Kidney tubule cell (primary cell): ENCODE results near the gene E4F1.

Experiments used
- DNase-seq: peaks from one replicate; pipeline ENCODE4 v3.0.0-alpha.2; 2018; ENCODE audit warnings: low spot score

E4F1 gene

DNA sequence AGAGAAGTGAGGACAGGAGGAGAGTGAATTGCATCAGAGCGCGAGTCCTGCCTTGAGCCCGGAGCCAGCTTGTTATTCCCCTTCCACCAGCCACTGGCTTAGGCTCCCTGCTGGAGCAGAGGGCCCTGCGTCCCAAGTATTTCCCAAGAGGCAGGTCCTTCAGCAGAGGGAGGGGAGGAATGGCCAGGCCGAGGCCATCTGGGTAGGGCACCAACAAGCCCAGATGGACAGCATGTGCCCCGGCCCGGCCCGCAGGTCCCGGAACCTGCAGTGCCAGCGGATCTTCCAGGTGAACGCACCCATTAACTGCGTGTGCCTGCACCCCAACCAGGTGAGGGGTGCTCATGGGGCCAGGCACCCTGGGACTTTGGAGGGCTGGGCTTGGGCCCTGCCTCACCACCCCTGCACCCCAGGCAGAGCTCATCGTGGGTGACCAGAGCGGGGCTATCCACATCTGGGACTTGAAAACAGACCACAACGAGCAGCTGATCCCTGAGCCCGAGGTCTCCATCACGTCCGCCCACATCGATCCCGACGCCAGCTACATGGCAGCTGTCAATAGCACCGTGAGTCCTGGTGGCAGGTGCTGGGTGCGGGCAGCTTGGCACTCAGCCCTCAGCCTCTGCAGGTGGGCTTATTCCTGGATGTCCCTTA is 16.5 kb upstream of the E4F1 start:
- DNase-seq: no peak

DNA sequence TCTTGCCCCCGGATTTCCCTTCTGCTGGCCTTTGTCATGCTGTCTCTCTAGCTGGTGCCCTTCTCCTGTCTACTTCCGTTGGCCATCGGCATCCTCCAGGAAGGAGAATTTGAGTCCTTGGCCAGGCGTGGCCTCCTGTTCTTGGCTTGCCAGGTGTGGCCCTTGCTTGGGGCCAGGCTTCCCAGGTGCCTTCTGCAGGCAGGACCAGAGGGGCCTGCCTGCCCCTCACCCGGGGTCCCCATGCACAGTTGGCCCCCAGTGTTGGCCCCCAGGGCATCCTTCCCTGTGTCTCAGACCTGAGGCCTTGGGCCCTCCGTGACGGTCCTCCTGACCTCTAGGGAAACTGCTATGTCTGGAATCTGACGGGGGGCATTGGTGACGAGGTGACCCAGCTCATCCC is 15.5 kb upstream of the E4F1 start:
- no peak for DNase-seq

DNA sequence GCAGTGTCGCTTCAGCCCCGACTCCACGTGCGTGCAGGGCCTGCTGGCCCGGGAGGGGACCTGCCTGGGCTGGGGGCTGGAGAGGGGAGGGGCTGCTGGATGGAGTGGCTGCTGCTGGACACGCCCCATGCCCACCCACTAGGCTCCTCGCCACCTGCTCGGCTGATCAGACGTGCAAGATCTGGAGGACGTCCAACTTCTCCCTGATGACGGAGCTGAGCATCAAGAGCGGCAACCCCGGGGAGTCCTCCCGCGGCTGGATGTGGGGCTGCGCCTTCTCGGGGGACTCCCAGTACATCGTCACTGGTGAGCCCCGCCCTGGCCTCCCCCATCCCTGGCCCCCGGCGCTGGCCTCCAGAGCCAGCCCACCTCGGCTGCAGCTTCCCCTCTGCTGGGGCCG is 15.1 kb upstream of the E4F1 start:
- no peak for DNase-seq

DNA sequence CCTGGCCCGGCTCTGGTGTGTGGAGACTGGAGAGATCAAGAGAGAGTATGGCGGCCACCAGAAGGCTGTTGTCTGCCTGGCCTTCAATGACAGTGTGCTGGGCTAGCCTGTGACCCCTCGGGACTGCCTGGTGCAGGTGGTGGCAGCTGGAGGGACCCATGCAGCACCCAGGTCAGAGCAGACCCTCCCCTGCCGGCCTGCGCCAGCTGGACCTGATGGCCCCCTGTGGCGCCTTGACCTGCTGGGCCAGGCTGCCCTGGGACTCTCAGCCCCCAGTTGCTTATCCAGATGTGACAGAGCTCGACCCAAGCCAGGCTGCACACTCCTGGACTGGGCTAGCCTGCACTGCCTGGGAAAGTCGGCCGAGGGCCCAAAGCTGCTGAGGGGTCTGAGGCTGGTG is 14.6 kb upstream of the E4F1 start:
- no peak for DNase-seq

DNA sequence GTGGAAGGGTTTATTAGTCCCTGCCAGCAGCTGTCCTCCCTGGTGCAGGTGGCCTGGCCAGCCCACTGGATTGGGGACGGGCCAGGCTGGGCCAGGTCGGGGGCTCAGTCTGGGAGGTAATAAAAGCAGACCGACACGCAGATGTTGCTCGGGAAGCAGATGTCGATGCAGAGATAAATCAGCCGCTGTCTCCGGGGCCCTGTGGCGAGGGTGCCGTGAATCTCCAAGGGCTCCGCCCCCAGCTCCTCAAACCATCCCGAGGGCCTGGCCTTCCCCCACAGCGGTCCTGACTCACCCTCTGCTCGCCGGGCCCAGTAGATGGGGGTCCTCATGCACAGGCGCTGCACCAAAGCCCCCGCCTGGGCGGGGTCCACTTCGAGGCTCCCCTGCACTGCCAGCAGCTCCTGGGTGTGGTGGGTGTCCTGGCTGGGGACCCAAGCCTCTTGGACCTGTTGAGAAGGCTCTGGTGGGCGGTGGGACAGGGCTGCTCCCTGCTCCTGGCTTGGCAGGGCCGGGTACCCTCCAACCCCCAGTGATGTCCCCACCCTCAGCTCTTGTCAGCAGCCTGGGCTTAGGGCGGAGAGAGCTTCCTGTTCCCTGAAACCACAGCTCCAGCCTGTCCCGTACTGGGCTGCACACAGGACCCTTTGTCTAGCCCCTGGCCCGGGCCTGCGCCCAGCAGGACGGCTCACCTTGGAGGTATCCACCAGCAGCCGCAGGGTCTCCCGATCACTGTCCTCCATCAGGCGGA is 14.0 kb upstream of the E4F1 start:
- DNase-seq: no peak

DNA sequence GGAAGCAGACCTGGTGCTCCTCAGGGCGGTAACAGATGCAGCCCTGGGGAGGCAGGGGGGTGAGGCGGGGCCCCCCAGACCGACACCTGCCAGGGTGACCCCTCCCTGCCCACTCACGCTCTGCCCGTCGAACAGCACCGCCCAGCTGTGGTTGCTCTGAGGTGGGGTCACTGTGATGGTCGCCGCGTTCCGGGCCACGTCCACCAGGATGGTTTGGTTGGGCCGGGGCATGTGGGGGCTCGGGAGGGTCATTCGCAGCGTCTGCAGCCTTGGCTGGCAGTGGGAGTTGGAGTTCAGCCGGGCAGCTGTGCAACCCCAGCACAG is 13.4 kb upstream of the E4F1 start:
- no peak for DNase-seq

DNA sequence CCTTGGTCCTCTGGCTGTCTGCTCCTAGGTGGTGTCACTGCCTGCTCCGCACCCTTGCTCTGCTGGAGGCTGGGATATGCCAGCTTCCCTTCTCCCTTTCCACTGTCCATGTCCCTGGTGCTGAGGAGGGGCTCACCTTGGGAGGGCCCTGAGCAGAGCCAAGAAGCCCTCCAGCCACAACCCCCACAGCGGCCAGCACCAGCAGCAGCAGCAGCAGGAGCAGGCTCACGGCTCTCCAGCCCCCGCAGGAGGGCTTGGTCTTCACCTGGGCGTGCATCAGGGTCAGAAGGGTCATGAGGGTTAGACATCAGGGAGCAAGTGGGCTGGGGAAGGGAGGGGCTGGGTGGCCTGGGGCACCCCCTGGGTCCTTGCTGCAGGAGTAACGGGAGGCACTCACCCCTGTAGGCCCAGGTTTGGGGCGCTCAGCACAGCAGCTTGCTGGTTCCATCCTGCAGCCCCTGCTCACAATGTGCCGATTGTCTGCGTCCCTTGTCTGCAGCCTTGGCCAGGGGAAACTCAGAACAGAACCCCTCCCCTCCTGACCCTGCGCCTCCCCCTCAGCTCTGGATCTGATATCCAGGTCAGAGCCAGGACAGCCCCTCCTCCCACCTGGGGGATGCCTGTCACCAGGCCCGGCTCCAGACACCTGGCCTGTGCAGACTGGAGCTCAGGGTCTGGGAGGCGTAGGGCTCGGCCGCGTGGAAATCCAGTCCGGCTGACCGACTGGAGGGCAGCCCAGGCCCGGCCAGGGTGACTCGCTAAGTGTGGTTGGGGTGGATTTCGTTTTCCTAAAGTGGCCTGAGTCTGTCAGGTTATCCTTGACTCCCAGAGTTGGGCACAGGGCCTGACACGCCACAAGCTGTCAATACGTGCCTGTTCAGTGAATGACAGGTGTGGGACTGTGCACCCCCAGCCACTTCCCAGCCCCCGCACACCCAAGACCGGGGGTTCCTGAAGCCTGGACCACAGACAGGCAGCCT is 12.7 kb upstream of the E4F1 start, which contains the start of gene BRICD5:
BRICD5 (minus strand) TSS at position 478 of the 980 bp plus-strand sequence; CDS start at position 448, 30 bp downstream.
- no peak for DNase-seq

DNA sequence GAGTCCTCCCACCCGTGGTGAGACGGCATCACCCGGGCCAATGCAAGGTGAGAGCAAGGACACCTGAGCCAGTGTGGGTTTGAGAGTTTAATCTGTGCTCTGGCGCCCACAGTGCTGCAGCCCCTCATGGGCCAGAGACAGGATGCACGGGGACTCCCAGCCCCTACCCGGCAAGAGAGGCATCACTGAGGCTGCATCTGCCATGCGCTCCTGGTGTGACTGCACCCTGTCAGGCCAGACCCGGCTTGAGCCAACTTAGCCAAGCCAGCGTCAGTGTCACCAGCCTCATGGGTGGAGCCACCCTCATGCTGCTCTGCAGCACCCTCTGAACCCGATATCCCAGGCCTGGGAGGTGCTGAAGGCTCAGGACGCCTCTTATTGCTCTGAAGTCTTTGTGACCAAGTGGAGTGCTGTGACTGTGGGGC is 11.5 kb upstream of the E4F1 start:
- no peak for DNase-seq

DNA sequence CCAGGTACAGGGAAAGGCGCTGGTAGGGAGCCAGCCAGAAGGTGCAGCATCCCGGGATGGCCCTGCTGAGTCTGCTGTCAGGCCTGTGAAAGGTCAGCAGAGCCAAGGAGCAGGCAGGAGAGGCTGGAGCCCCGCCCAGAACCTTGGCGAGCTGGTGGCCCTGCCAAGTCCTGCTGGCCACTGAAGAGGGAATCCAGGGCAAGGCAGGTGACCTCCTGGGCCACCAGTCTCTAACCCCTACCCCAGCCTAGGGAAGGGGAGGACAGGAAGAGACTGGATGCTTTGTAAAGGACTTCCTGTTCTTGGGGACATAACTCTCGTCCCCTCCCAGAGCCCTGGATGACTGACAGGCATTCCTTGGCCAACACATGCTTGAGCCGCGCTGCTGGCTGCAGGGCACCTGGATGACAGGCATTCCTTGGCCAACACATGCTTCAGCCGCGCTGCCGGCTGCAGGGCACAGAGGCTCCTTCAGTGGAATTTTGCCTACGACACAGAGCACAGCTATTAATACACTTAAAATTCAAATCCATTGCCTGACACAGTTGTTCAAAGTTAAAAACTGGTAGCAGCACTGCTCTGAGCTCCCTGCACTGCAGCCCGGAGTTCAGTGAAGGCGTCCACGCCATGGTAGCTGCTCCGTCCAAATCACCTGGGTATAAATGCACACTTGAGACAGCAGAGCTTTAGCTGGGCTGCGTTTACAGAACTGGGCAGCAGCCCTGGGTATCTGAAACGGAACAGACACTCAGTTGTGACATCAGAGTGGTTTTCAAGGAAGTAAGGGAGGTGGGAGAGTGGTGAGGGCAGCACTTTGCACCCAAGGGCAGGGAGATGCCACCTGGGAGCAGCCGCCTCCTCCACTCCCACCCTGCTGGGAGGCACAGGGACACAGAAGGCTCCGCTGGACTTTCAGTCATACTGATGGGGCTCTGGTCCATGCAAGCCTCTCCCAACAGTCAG is 10.7 kb upstream of the E4F1 start:
- peak; percentile 85 for DNase-seq

DNA sequence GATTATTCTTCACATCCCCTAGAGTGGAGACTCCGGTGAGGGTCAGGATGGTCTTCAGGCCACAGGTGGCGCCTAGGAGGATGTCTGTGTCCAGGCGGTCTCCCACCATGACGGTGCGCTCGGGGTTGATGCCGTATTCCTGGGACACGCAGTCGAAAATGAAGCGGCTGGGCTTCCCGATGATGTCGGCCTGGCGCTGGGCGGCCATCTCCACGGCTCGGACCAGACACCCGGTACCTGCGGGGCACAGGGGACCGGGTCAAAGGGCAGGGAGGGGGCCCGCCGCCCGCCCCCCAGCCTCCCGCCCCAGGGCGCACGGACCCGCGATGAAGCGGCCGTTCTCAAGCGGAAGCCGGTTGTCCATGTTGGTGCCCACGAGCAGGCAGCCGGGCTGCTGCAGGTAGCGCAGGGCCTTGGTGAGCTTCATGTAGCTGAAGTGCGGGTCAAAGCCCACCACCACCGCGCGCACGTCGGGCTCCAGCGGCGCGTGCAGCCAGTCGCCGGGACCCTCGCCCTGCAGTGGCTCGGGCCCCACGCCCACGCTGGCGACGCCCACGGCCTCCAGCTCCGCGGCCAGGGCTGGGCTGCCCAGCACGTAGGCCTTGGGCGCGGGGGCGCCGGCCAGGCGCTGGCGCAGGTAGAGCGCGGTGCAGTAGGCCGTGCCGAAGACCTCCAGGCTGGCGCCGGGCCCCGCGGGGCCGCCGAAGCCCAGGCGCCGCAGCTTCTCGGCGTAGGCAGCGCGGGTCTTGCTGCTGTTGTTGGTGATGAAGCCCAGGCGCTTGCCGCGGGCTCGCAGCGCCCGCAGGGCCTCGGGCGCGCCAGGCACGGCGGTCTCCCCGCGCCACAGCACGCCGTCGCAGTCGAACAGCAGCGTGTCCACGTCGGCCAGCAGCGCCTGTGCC is 9.3 kb upstream of the E4F1 start:
- DNase-seq: peak; percentile 38

DNA sequence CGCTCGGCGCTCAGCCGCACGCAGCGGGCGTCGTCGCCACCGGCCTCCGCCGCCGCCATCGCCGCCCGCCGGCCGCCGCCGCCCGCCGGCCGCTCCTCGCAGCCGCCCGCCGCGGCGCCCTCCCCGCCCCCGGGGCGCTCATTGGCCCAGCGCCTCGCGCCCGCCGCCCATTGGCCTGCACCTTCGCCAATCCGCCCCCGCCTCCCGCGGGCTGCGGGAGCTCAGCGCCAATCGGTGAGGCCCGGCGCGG is 8.7 kb upstream of the E4F1 start, which contains the start of gene PGP:
PGP (minus strand) TSS at position 122 of the 250 bp plus-strand sequence; CDS start at position 59, 63 bp downstream.
- no peak for DNase-seq

DNA sequence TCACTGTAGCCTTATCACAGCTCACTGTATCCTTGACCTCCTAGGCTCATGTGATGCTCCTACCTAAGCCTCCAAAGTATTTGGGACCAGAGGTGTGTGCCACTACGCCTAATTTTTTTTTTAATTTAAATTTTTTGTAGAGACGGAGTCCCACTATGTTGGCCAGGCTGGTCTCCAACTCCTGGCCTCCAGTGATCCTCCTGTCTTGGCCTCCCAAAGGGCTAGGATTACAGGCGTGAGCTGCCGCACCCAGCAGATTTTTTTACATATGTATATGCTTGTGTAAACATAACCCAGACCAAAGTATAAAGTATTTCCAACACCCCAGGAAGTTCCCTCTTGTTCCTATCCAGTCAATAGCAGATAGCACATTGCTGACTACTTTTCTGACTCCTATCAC is 7.1 kb upstream of the E4F1 start:
- DNase-seq: no peak

DNA sequence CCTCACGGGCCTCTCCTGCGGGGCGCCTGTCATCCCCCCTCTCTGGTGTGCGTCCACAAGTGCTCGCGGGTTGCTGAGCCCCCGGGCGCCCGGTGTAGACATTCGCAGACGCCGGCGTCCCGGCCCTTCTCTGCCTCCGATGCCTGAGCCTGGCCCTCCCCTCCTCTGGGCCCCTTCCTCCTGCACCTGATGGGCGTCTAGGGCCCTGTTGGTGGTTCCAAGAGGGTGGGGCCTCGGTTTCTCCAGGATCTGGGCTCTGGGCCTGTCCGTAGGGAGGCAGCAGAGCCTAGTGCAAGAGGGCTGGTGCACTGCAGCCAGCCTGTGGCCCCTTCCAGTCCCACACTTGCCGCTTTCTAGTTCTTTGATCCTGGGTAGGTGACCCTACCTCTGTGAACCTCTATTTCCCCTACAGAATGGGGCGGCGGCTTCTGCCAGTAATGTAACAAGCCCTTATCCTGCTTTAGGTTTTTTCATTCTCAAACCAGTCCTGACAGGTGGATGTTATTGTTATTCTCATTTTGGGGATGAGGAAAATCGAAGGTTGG is 623 bp downstream of the E4F1 start:
- peak; percentile 61 for DNase-seq

DNA sequence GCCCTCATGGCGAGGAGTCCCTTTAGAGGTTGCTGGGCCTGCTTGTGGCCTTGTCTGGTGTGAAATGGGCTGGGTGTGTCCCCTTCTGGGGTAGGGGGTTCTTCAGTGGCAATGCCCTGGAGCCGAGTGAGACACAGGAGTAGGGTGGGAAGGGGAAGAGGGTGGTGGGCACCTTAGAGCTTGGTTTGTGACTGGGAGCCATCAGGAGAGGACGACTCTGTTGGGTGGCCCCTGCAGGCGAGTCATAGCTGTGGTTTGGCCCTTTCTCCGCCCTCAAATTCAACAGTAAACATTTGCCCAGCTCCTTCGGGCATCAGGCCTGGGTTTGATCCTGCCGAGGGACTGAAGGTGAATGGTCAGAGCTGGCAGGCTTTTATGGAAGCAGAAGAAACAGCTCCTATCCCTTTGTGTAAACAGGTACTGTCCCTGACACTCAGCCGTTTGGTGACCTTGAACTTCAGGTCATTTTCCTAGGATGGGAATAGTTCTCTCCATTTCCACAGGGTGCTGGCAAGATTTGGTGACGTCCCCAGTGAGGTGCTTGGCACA is 2.9 kb downstream of the E4F1 start:
- peak; percentile 39 for DNase-seq

DNA sequence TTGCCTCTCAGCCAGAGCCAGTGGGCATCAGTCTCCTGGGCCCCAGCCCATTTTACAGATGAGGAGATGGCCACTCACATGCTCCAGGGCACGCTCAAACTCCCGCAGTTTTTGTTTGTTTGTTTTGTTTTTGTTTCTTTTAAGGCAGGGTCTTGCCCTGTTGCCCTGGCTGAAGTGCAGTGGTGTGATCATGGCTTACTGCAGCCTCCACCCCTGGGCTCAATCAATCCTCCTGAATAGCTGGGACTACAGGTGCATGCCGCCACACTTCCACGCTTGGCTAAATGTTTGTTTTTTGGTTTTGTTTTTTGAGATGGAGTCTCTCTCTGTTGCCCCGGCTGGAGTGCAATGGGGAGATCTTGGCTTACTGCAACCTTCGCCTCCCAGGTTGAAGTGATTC is 3.5 kb downstream of the E4F1 start:
- no peak for DNase-seq

DNA sequence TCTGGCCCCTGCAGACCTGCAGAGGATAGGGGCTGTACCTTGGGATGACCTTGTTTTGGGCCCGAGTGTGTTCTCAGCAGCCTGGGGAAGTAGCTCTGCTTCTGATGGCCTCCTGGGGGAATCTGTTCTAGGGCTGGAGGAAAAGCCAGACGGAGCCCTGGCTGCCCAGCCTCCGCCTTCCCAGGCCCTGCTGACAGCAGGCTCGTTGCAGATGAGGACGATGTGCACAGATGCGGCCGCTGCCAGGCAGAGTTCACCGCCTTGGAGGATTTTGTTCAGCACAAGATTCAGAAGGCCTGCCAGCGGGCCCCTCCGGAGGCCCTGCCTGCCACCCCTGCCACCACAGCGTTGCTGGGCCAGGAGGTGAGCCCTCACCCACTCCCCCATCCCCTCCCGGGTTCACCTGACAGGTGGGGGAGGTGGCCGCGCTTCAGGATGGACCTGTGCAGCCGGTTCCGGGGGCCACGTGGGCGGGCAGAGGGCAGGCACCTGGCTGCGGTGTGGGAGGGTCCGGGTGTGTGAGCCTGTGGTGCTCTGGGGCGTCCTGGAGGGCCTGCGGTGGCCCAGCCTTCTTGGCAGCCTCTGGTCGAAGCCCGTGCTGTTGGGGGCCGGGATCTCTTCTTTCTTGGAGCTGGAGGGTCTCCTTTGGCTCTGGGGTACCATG is 4.9 kb downstream of the E4F1 start:
- no peak for DNase-seq

DNA sequence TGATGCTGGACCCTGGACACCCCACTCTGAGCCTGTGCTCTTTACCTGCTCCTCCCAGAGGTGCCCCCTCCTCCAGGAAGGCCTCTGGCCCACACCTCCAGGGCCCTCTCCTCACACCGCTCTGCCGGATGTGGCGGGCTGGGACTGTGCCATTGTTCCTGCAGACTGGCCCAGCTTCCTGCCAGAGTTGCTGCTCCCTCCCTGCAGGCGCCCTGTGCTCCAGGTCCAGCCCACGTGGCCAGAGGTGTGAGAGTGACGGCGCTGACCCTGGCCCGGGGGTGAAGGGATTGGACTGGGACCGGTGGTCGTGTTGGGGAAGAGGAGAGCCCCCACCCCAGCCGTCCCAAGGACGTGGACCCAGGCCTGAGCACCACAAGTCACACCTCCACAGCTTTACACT is 5.7 kb downstream of the E4F1 start:
- DNase-seq: no peak

DNA sequence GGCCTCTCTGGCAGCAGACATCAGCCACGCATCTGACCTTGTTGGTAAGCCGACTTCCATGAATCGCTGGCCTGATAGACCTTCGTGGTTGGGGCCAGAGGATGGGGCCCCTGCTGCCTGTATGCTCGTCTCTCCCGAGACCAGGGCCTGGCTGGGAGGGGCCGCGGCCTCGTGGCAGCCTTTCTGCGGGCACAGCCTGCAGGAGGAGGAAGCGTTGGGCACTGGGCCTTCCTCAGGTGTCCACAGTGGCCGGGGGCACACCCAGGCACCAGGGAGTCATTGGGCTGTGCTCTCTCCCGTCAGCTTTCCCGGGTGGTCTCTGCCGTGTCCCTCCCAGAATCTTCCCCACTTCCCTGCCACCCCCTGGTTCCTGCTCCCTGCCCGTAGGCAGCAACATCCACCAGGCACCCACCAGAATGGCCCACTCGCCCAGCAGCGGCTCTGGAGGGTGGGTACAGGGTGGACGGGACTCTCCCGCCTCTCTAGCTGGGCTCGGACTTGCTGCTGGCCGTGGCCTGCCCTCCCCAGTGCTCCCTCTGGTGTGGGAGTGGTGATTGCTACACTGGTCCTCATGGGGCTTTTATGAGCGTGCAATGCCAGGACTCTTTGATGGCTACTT is 6.3 kb downstream of the E4F1 start:
- no peak for DNase-seq

DNA sequence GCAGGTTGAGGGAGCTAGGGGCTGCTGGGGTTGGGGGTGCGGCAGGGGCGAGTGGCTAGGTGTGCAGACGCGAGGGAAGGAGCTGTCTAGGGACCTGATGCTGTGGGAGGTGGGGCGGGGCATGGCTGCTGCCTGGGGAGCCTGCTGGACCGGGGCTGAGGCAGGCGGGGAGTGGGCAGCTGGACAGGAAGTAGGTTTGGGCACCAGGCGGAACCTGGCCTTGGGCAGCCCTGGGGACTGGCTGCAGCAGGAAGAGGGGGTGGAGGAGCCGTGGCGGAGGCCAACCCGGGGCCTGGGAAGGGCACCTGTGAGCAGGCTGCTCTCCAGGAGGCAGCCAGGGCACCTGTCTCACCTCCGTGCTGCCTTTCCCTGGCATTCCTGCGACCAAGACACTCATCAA is 7.0 kb downstream of the E4F1 start:
- no peak for DNase-seq
